ENCODE data around the gene LIPC.
A peak's percentile ranks its signal among the peaks of the same experiment; 100 is the strongest.

- peak; percentile 57 for TF ChIP-seq CTCF (IDR thresholded peaks at IDR 0.05; ENCODE audit: low read depth, low read length)
- no peak for TF ChIP-seq POLR2A (IDR thresholded peaks at IDR 0.05; ENCODE audit: extremely low read depth, insufficient read length)
- peak; percentile 67 for TF ChIP-seq MYC (IDR thresholded peaks at IDR 0.05; ENCODE audit: low read depth, low read length)
- TF ChIP-seq MAX (IDR thresholded peaks at IDR 0.05; ENCODE audit: low read depth, low read length): peak; percentile 74
Observed at GRCh38 chr15:58438956-58439355, 7.2 kb downstream of the LIPC start.
